Fibroblast of skin of abdomen (primary cell): Measurements from ENCODE around the gene DTNB.

ENCODE experiments used
- DNase-seq: peaks from one replicate; pipeline ENCODE4 v3.0.0-alpha.2; 2013

The DTNB gene

GRCh38 chr2:25362434-25363145 lies 310.8 kb downstream of the DTNB start:
- no peak for DNase-seq

GRCh38 chr2:25362049-25362433 lies 311.3 kb downstream of the DTNB start:
- peak; percentile 89 for DNase-seq

GRCh38 chr2:25361261-25362048 lies 311.9 kb downstream of the DTNB start:
- DNase-seq = no peak

- no peak for DNase-seq
These were observed 314.5 kb downstream of the DTNB start for GRCh38 chr2:25358836-25359235.

- DNase-seq = no peak
These were observed 315.0 kb downstream of the DTNB start for GRCh38 chr2:25358249-25358815.

GRCh38 chr2:25356088-25356487 lies 317.3 kb downstream of the DTNB start:
- DNase-seq = no peak

GRCh38 chr2:25355270-25355669 lies 318.1 kb downstream of the DTNB start:
- DNase-seq = no peak

GRCh38 chr2:25354116-25354515 lies 319.3 kb downstream of the DTNB start:
- DNase-seq = no peak

GRCh38 chr2:25349397-25349796 lies 324.0 kb downstream of the DTNB start:
- peak; percentile 82 for DNase-seq

GRCh38 chr2:25347846-25348245 lies 325.5 kb downstream of the DTNB start:
- peak; percentile 19 for DNase-seq

GRCh38 chr2:25347205-25347815 lies 326.1 kb downstream of the DTNB start:
- DNase-seq = no peak

GRCh38 chr2:25343187-25343825 lies 330.1 kb downstream of the DTNB start:
- no peak for DNase-seq

- DNase-seq = peak; percentile 75
These were observed 330.8 kb downstream of the DTNB start for GRCh38 chr2:25342372-25343186.

GRCh38 chr2:25341753-25342371 lies 331.5 kb downstream of the DTNB start, which contains the start of gene DNMT3A:
DNMT3A (minus strand) TSS chr2:25341925; CDS start chr2:25313984, 27,941 bp downstream.
- peak; percentile 75 for DNase-seq

GRCh38 chr2:25341011-25341727 lies 332.2 kb downstream of the DTNB start:
- DNase-seq = no peak

- no peak for DNase-seq
These were observed 333.0 kb downstream of the DTNB start for GRCh38 chr2:25340181-25340921.

- DNase-seq = no peak
These were observed 333.6 kb downstream of the DTNB start for GRCh38 chr2:25339791-25340180.

GRCh38 chr2:25339211-25339674 lies 334.1 kb downstream of the DTNB start:
- no peak for DNase-seq

- no peak for DNase-seq
These were observed 335.0 kb downstream of the DTNB start for GRCh38 chr2:25338401-25338800.

GRCh38 chr2:25337891-25338290 lies 335.5 kb downstream of the DTNB start:
- DNase-seq = no peak
